Uterus (tissue), 2 donors: Measurements from ENCODE around the gene PPP1R9A.

Experiments used
- CTCF ChIP-seq, 4 experiments: fragments of 200-600 bp in 2 of 4; fragments of 450-650 bp in 2 of 4; sonication (generic) in 2 of 4; IDR thresholded peaks; one replicate each; pipeline ENCODE4 v1.5.1; 2016 to 2019; ENCODE audit warnings: antibody characterized with exemption in 4 of 4, mild to moderate bottlenecking in 2 of 4, moderate library complexity in 1 of 4
- POLR2A ChIP-seq, 2 donors: fragments of 450-650 bp; IDR thresholded peaks; one replicate each; pipeline ENCODE4 v1.6.1; 2016; ENCODE audit warnings: antibody characterized with exemption in 2 of 2, mild to moderate bottlenecking in 1 of 2, moderate library complexity in 1 of 2

- no peak for TF ChIP-seq POLR2A (IDR thresholded peaks at IDR 0.05)
- TF ChIP-seq CTCF (IDR thresholded peaks at IDR 0.05): no peak
These were observed 148.8 kb downstream of the PPP1R9A start for GRCh38 chr7:95056107-95056739.
